NCI-H2107 (cell line): Measurements from ENCODE around the gene DENND1B.
"Not testable (repeated sequence)": the region's sequence is repeated elsewhere in the genome, so short reads cannot be mapped to it uniquely, and the experiment has no call there.

Source experiments
- DNase-seq: peaks from one replicate; lab custom pipeline; 2025; lab: John Stamatoyannopoulos, UW

Gene DENND1B

GRCh38 chr1:197743578-197743977 is 31.7 kb downstream of the DENND1B start:
- no peak for DNase-seq

GRCh38 chr1:197740992-197741391 is 34.3 kb downstream of the DENND1B start:
- DNase-seq = no peak

- no peak for DNase-seq
These were observed 36.4 kb downstream of the DENND1B start for GRCh38 chr1:197738927-197739326.

GRCh38 chr1:197737916-197738315 is 37.4 kb downstream of the DENND1B start:
- DNase-seq = no peak

- DNase-seq = no peak
These were observed 38.6 kb downstream of the DENND1B start for GRCh38 chr1:197736685-197737084.

- DNase-seq = no peak
These were observed 39.8 kb downstream of the DENND1B start for GRCh38 chr1:197735461-197735860.

- no peak for DNase-seq
These were observed 42.0 kb downstream of the DENND1B start for GRCh38 chr1:197733324-197733723.

GRCh38 chr1:197732187-197732586 is 43.1 kb downstream of the DENND1B start:
- no peak for DNase-seq

GRCh38 chr1:197731449-197731848 is 43.8 kb downstream of the DENND1B start:
- DNase-seq = no peak

- no peak for DNase-seq
These were observed 49.3 kb downstream of the DENND1B start for GRCh38 chr1:197725976-197726375.

GRCh38 chr1:197725044-197725443 is 50.2 kb downstream of the DENND1B start:
- DNase-seq = no peak

- no peak for DNase-seq
These were observed 59.5 kb downstream of the DENND1B start for GRCh38 chr1:197715806-197716205.

GRCh38 chr1:197706601-197707000 is 68.7 kb downstream of the DENND1B start:
- DNase-seq = no peak

- no peak for DNase-seq
These were observed 69.3 kb downstream of the DENND1B start for GRCh38 chr1:197705941-197706340.

GRCh38 chr1:197700688-197701087 is 74.6 kb downstream of the DENND1B start:
- DNase-seq = not testable (repeated sequence)

GRCh38 chr1:197696372-197696771 is 78.9 kb downstream of the DENND1B start:
- no peak for DNase-seq

GRCh38 chr1:197695961-197696360 is 79.3 kb downstream of the DENND1B start:
- DNase-seq = no peak

- no peak for DNase-seq
These were observed 82.3 kb downstream of the DENND1B start for GRCh38 chr1:197692965-197693364.

GRCh38 chr1:197691816-197692215 is 83.5 kb downstream of the DENND1B start:
- no peak for DNase-seq

- no peak for DNase-seq
These were observed 85.2 kb downstream of the DENND1B start for GRCh38 chr1:197690074-197690473.

GRCh38 chr1:197688233-197688632 is 87.0 kb downstream of the DENND1B start:
- no peak for DNase-seq

GRCh38 chr1:197686702-197687355 is 88.5 kb downstream of the DENND1B start:
- DNase-seq = no peak

GRCh38 chr1:197686231-197686630 is 89.0 kb downstream of the DENND1B start:
- DNase-seq = no peak

GRCh38 chr1:197685785-197686184 is 89.5 kb downstream of the DENND1B start:
- no peak for DNase-seq
